ENCODE measurements around the gene ITGA5.

The ITGA5 gene

DNA sequence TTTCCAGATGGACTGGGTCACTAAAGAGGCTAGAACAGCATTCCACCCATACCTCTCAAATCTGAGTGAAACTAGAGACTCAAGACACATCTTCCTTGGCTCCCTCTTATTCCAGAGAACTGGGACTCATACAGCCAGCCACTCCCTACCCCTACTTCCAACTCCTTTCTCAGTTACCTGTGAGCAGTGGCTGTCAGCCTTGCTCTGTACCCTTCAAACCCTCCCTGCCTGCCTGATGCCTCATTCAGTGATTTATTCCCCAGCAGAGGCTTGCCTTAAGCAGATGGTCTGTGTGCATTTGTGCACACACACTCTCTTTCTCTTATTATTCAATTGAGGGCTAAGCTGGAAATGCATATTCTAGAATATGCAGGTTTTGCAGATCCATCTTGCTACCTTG is 69.4 kb downstream of the ITGA5 start:
- no peak for DNase-seq

DNA sequence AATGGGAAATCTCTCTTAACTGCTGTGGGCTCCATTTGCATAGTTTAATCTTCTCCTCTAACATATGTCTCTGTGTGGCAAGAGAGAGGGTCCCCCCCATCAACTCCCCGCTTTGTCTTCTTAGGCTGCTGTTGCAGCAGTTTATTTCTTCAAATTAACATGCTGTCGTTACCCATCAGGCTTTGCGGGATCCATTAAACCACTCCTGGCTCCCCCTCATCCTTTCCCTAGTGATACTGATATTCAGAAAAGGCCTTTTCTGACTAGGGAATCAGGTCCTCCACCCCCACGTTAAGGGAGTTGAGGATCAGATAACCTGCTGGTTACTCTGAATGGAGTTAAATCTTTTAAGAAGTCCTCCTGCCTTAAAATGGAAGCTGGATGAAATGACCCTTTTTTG is 70.0 kb downstream of the ITGA5 start:
- no peak for DNase-seq
